ENCODE data around the gene TAF4. TPM values are rescaled to one million over a fixed set of nuclear protein-coding genes. Genes with fewer than 3 reads are reported as not detected.

The TAF4 gene
- total and polyA plus RNA-seq, 3 donors from 2014 or later = 30.7 to 111 (median 107) TPM

GRCh38 chr20:61942526-61942925, 123.2 kb downstream of the TAF4 start:
- no peaks in the 10 kb centered on the region for H3K36me3 ChIP-seq (ENCODE audit: low read depth, missing control alignments)
- intact Hi-C loops (cut with DNase I; ENCODE audit: low total_unique reads) = no loop called here
- no peaks in the 10 kb centered on the region for H3K27me3 ChIP-seq
- no peak for DNase-seq
- H3K4me3 ChIP-seq = no peak overlapping the region
- H3K4me1 ChIP-seq = no peaks in the 10 kb centered on the region
- no peaks in the 10 kb centered on the region for H3K9me3 ChIP-seq
- TF ChIP-seq CTCF (IDR thresholded peaks at IDR 0.05) (no peak), POLR2A (IDR thresholded peaks at IDR 0.05) (no peak)
- H3K27ac ChIP-seq = no peak overlapping the region
- WGBS, 2 donors = 76 to 93% methylated on average over 8 to 9 of the region's 9 CpGs

GRCh38 chr20:61941721-61942405, 123.8 kb downstream of the TAF4 start:
- Histone ChIP-seq H3K4me1 (no peaks in the 10 kb centered on the region), H3K27ac (no peak overlapping the region), H3K9me3 (no peaks in the 10 kb centered on the region), H3K4me3 (no peak overlapping the region), H3K27me3 (no peaks in the 10 kb centered on the region), H3K36me3 (ENCODE audit: low read depth, missing control alignments) (no peaks in the 10 kb centered on the region)
- intact Hi-C loops (cut with DNase I; ENCODE audit: low total_unique reads) = no loop called here
- DNase-seq = no peak
- 86 to 89% methylated on average over 6 to 16 of the region's 16 CpGs for WGBS, 2 donors
- TF ChIP-seq POLR2A (IDR thresholded peaks at IDR 0.05) = no peak
- no peak for TF ChIP-seq CTCF (IDR thresholded peaks at IDR 0.05)

- DNase-seq = no peak
- Histone ChIP-seq H3K4me1 (no peaks in the 10 kb centered on the region), H3K9me3 (no peaks in the 10 kb centered on the region), H3K27me3 (no peaks in the 10 kb centered on the region), H3K27ac (no peak overlapping the region), H3K36me3 (ENCODE audit: low read depth, missing control alignments) (no peaks in the 10 kb centered on the region), H3K4me3 (no peak overlapping the region)
- no peak for TF ChIP-seq POLR2A (IDR thresholded peaks at IDR 0.05)
- no peak for TF ChIP-seq CTCF (IDR thresholded peaks at IDR 0.05)
- WGBS, 2 donors = 90 to 98% methylated on average over 8 to 16 of the region's 16 CpGs
- intact Hi-C loops (cut with DNase I; ENCODE audit: low total_unique reads) = no loop called here
Measured at GRCh38 chr20:61940976-61941720, 124.5 kb downstream of the TAF4 start.

GRCh38 chr20:61940491-61940890, 125.2 kb downstream of the TAF4 start:
- Histone ChIP-seq H3K27ac (no peak overlapping the region), H3K4me3 (no peak overlapping the region)
- 91 to 95% methylated on average over 17 of the region's 17 CpGs for WGBS, 2 donors

More at GRCh38 chr20:61940491-61940890, 125.2 kb downstream of the TAF4 start:
- Histone ChIP-seq H3K9me3 (no peaks in the 10 kb centered on the region), H3K4me1 (no peaks in the 10 kb centered on the region), H3K27me3 (no peaks in the 10 kb centered on the region), H3K36me3 (ENCODE audit: low read depth, missing control alignments) (no peaks in the 10 kb centered on the region)
- TF ChIP-seq CTCF (IDR thresholded peaks at IDR 0.05) = no peak
- no peak for TF ChIP-seq POLR2A (IDR thresholded peaks at IDR 0.05)
- no peak for DNase-seq
- intact Hi-C loops (cut with DNase I; ENCODE audit: low total_unique reads) = no loop called here

Measured in testis (tissue), 3 donors.